Measurements from ENCODE around the gene GALP.

The GALP gene

GRCh38 chr19:56142897-56143434 is 32.8 kb upstream of the GALP start:
- H3K9ac ChIP-seq: no peak overlapping the region
- no peak overlapping the region for H3K4me2 ChIP-seq (ENCODE audit: low read length)
- H2AFZ ChIP-seq: no peak overlapping the region
- H3K9me3 ChIP-seq (ENCODE audit: control insufficient read depth, low read length): no peaks in the 10 kb centered on the region
- H3K27ac ChIP-seq: no peak overlapping the region
- H3K4me1 ChIP-seq: no peaks in the 10 kb centered on the region
- no peak overlapping the region for H3K4me3 ChIP-seq (ENCODE audit: low read depth, low read length)
- H3K36me3 ChIP-seq (ENCODE audit: control insufficient read depth, insufficient read depth, low read length): no peaks in the 10 kb centered on the region
- no peak for TF ChIP-seq CTCF (IDR thresholded peaks at IDR 0.05)
- no peaks in the 10 kb centered on the region for H3K79me2 ChIP-seq
- H3K27me3 ChIP-seq (ENCODE audit: control insufficient read depth, insufficient read depth, low read length): no peaks in the 10 kb centered on the region

- Histone ChIP-seq H3K27me3 (ENCODE audit: control insufficient read depth, insufficient read depth, low read length) (no peaks in the 10 kb centered on the region), H3K4me1 (no peaks in the 10 kb centered on the region), H3K79me2 (peaks cover 2% of the 10 kb centered on the region), H3K4me3 (ENCODE audit: low read depth, low read length) (no peak overlapping the region), H3K27ac (no peak overlapping the region), H2AFZ (no peak overlapping the region), H3K4me2 (ENCODE audit: low read length) (no peak overlapping the region), H3K9ac (no peak overlapping the region), H3K9me3 (ENCODE audit: control insufficient read depth, low read length) (no peaks in the 10 kb centered on the region), H3K36me3 (ENCODE audit: control insufficient read depth, insufficient read depth, low read length) (no peaks in the 10 kb centered on the region)
- TF ChIP-seq CTCF (IDR thresholded peaks at IDR 0.05): no peak
Observed at GRCh38 chr19:56144376-56144775, 31.4 kb upstream of the GALP start.

- Histone ChIP-seq H3K9ac (no peak overlapping the region), H3K4me1 (no peaks in the 10 kb centered on the region), H3K27me3 (ENCODE audit: control insufficient read depth, insufficient read depth, low read length) (no peaks in the 10 kb centered on the region), H2AFZ (no peak overlapping the region), H3K27ac (no peak overlapping the region), H3K4me2 (ENCODE audit: low read length) (no peak overlapping the region), H3K4me3 (ENCODE audit: low read depth, low read length) (no peak overlapping the region), H3K9me3 (ENCODE audit: control insufficient read depth, low read length) (no peaks in the 10 kb centered on the region), H3K79me2 (peaks cover 7% of the 10 kb centered on the region), H3K36me3 (ENCODE audit: control insufficient read depth, insufficient read depth, low read length) (no peaks in the 10 kb centered on the region)
- no peak for TF ChIP-seq CTCF (IDR thresholded peaks at IDR 0.05)
Observed at GRCh38 chr19:56144831-56145230, 31.0 kb upstream of the GALP start.

GRCh38 chr19:56145698-56146097 is 30.1 kb upstream of the GALP start:
- no peak overlapping the region for H2AFZ ChIP-seq
- H3K27ac ChIP-seq: no peak overlapping the region
- H3K9ac ChIP-seq: no peak overlapping the region
- no peaks in the 10 kb centered on the region for H3K36me3 ChIP-seq (ENCODE audit: control insufficient read depth, insufficient read depth, low read length)
- peaks cover 14% of the 10 kb centered on the region for H3K79me2 ChIP-seq
- no peak overlapping the region for H3K4me3 ChIP-seq (ENCODE audit: low read depth, low read length)
- H3K4me1 ChIP-seq: no peaks in the 10 kb centered on the region
- H3K27me3 ChIP-seq (ENCODE audit: control insufficient read depth, insufficient read depth, low read length): no peaks in the 10 kb centered on the region
- TF ChIP-seq CTCF (IDR thresholded peaks at IDR 0.05): no peak
- no peak overlapping the region for H3K4me2 ChIP-seq (ENCODE audit: low read length)
- H3K9me3 ChIP-seq (ENCODE audit: control insufficient read depth, low read length): no peaks in the 10 kb centered on the region

GRCh38 chr19:56146904-56147303 is 28.9 kb upstream of the GALP start:
- no peak for TF ChIP-seq CTCF (IDR thresholded peaks at IDR 0.05)
- Histone ChIP-seq H3K4me3 (ENCODE audit: low read depth, low read length) (no peak overlapping the region), H3K36me3 (ENCODE audit: control insufficient read depth, insufficient read depth, low read length) (no peaks in the 10 kb centered on the region), H3K27ac (no peak overlapping the region), H3K27me3 (ENCODE audit: control insufficient read depth, insufficient read depth, low read length) (no peaks in the 10 kb centered on the region), H3K79me2 (peaks cover 14% of the 10 kb centered on the region), H3K4me2 (ENCODE audit: low read length) (no peak overlapping the region), H3K9ac (no peak overlapping the region), H3K4me1 (no peaks in the 10 kb centered on the region), H3K9me3 (ENCODE audit: control insufficient read depth, low read length) (no peaks in the 10 kb centered on the region), H2AFZ (no peak overlapping the region)

Measured in parathyroid adenoma (tissue), 2 donors.